ENCODE data around the gene JAZF1.
"Not testable (repeated sequence)": the region's sequence is repeated elsewhere in the genome, so short reads cannot be mapped to it uniquely, and the experiment has no call there.

Gene JAZF1

GRCh38 chr7:27911920-27912319, 268.7 kb downstream of the JAZF1 start:
- no peak for DNase-seq (ENCODE audit: low spot score)

- DNase-seq (ENCODE audit: low spot score), result no peak
These were observed 270.3 kb downstream of the JAZF1 start for GRCh38 chr7:27910326-27910725.

GRCh38 chr7:27908534-27909165, 271.9 kb downstream of the JAZF1 start:
- no peak for DNase-seq (ENCODE audit: low spot score)

GRCh38 chr7:27906385-27907091, 274.1 kb downstream of the JAZF1 start:
- no peak for DNase-seq (ENCODE audit: low spot score)

GRCh38 chr7:27905951-27906350, 274.6 kb downstream of the JAZF1 start:
- DNase-seq (ENCODE audit: low spot score), result no peak

GRCh38 chr7:27901028-27901760, 279.4 kb downstream of the JAZF1 start:
- no peak for DNase-seq (ENCODE audit: low spot score)

GRCh38 chr7:27900006-27900405, 280.6 kb downstream of the JAZF1 start:
- DNase-seq (ENCODE audit: low spot score), result no peak

GRCh38 chr7:27899601-27900000, 281.0 kb downstream of the JAZF1 start:
- DNase-seq (ENCODE audit: low spot score), result no peak

- no peak for DNase-seq (ENCODE audit: low spot score)
These were observed 283.2 kb downstream of the JAZF1 start for GRCh38 chr7:27897441-27897847.

- no peak for DNase-seq (ENCODE audit: low spot score)
These were observed 283.6 kb downstream of the JAZF1 start for GRCh38 chr7:27897001-27897400.

GRCh38 chr7:27895551-27895950, 285.0 kb downstream of the JAZF1 start:
- DNase-seq (ENCODE audit: low spot score), result no peak

- no peak for DNase-seq (ENCODE audit: low spot score)
These were observed 290.3 kb downstream of the JAZF1 start for GRCh38 chr7:27890205-27890849.

- no peak for DNase-seq (ENCODE audit: low spot score)
These were observed 290.8 kb downstream of the JAZF1 start for GRCh38 chr7:27889800-27890199.

- no peak for DNase-seq (ENCODE audit: low spot score)
These were observed 291.9 kb downstream of the JAZF1 start for GRCh38 chr7:27888736-27889135.

- DNase-seq (ENCODE audit: low spot score), result not testable (repeated sequence)
These were observed 293.9 kb downstream of the JAZF1 start for GRCh38 chr7:27886710-27887109.

- DNase-seq (ENCODE audit: low spot score), result no peak
These were observed 294.9 kb downstream of the JAZF1 start for GRCh38 chr7:27885652-27886051.

GRCh38 chr7:27883696-27884095, 296.9 kb downstream of the JAZF1 start:
- DNase-seq (ENCODE audit: low spot score), result no peak

- no peak for DNase-seq (ENCODE audit: low spot score)
These were observed 303.8 kb downstream of the JAZF1 start for GRCh38 chr7:27876756-27877155.

GRCh38 chr7:27875832-27876231, 304.8 kb downstream of the JAZF1 start:
- no peak for DNase-seq (ENCODE audit: low spot score)

GRCh38 chr7:27875061-27875460, 305.5 kb downstream of the JAZF1 start:
- DNase-seq (ENCODE audit: low spot score), result no peak

- no peak for DNase-seq (ENCODE audit: low spot score)
These were observed 306.3 kb downstream of the JAZF1 start for GRCh38 chr7:27873981-27874957.

Measured in RKO (cell line).